Calu3 (cell line): ENCODE results near the gene NASP. TPM values are rescaled to one million over a fixed set of nuclear protein-coding genes. Genes with fewer than 3 reads are reported as not detected.

ENCODE experiments used
- BruUV-seq: library from RNA; stranded (reverse); fragments of 400-500 nt; replicated peaks from 2 replicates; lab custom pipeline; 2021; lab: Mats Ljungman, UMichigan
- CTCF ChIA-PET: fragments of 300-600 bp; sonication (Branson Sonifier 250); formaldehyde crosslinking; loops from one replicate; lab custom pipeline; 2022; ENCODE audit warnings: antibody characterized with exemption; lab: Charles Lee
- DNase-seq: peaks from one replicate; pipeline ENCODE4 v3.0.0; 2022
- H3K27ac Mint-ChIP-seq: one replicate; pipeline ENCODE4 v1.8.0; 2022; ENCODE audit warnings: mixed read lengths; ENCODE audit not compliant: unreplicated experiment
- H3K27me3 Mint-ChIP-seq: one replicate; pipeline ENCODE4 v1.8.0; 2022; ENCODE audit warnings: mixed read lengths; ENCODE audit not compliant: unreplicated experiment
- H3K36me3 Mint-ChIP-seq: one replicate; pipeline ENCODE4 v1.8.0; 2022; ENCODE audit warnings: mild to moderate bottlenecking, moderate library complexity, mixed read lengths; ENCODE audit not compliant: insufficient read depth, unreplicated experiment
- H3K4me1 Mint-ChIP-seq: one replicate; pipeline ENCODE4 v1.8.0; 2022; ENCODE audit warnings: mild to moderate bottlenecking, low read depth, mixed read lengths; ENCODE audit not compliant: unreplicated experiment
- H3K4me3 Mint-ChIP-seq: one replicate; pipeline ENCODE4 v1.8.0; 2022; ENCODE audit warnings: mild to moderate bottlenecking, low read depth, moderate library complexity, mixed read lengths; ENCODE audit not compliant: unreplicated experiment
- H3K9me3 Mint-ChIP-seq: one replicate; pipeline ENCODE4 v1.8.0; 2022; ENCODE audit warnings: low read depth, mixed read lengths; ENCODE audit not compliant: unreplicated experiment
- intact Hi-C: fragments of 100-400 bp; cut with micrococcal nuclease; formaldehyde crosslinking; loops from one replicate; pipeline ENCODE4 v1.10.0; 2022; ENCODE audit not compliant: unreplicated experiment
- total RNA-seq: library from RNA; stranded (reverse); gene quantifications from 2 replicates; pipeline ENCODE4 v1.2.3, GENCODE V29; 2022
- TF ChIP-seq, protein P1 (sequence below): fragments of 200-600 bp; IDR thresholded peaks from one replicate; pipeline ENCODE4 v1.8.0; 2022; ENCODE audit warnings: antibody characterized with exemption; ENCODE audit not compliant: unreplicated experiment

NASP gene
- total RNA-seq, 1 experiment from 2014 or later: 185 TPM

DNA sequence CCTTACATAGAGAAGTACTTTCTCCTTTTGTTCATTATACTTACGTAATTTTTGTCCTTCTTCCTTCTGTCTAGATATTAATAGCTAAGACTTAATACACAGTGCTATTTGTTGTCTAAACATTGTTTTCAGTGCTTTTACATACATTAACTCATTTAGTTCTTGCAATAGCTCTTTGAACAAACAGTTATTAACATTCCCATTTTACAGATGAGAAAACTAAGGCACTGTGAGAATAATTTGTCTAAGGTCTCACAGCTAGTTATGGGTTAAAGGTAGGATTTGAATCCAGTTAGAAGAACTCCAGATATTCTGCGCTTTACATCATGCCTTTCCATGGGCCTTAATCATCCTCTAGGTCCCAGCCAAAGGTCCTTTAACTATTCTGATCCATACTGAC, 20.4 kb downstream of the NASP start:
- Mint-ChIP-seq H3K27me3 (no peaks in the 10 kb centered on the region), H3K36me3 (peaks cover 62% of the 10 kb centered on the region), H3K4me1 (peaks cover 11% of the 10 kb centered on the region), H3K27ac (no peak overlapping the region), H3K4me3 (no peak overlapping the region), H3K9me3 (no peaks in the 10 kb centered on the region)
- no TSS peak for BruUV-seq
- TF ChIP-seq, protein P1, sequence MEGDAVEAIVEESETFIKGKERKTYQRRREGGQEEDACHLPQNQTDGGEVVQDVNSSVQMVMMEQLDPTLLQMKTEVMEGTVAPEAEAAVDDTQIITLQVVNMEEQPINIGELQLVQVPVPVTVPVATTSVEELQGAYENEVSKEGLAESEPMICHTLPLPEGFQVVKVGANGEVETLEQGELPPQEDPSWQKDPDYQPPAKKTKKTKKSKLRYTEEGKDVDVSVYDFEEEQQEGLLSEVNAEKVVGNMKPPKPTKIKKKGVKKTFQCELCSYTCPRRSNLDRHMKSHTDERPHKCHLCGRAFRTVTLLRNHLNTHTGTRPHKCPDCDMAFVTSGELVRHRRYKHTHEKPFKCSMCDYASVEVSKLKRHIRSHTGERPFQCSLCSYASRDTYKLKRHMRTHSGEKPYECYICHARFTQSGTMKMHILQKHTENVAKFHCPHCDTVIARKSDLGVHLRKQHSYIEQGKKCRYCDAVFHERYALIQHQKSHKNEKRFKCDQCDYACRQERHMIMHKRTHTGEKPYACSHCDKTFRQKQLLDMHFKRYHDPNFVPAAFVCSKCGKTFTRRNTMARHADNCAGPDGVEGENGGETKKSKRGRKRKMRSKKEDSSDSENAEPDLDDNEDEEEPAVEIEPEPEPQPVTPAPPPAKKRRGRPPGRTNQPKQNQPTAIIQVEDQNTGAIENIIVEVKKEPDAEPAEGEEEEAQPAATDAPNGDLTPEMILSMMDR: no peak
- intact Hi-C loops: no loop called here
- CTCF ChIA-PET: no interaction called here
- no peak for DNase-seq

DNA sequence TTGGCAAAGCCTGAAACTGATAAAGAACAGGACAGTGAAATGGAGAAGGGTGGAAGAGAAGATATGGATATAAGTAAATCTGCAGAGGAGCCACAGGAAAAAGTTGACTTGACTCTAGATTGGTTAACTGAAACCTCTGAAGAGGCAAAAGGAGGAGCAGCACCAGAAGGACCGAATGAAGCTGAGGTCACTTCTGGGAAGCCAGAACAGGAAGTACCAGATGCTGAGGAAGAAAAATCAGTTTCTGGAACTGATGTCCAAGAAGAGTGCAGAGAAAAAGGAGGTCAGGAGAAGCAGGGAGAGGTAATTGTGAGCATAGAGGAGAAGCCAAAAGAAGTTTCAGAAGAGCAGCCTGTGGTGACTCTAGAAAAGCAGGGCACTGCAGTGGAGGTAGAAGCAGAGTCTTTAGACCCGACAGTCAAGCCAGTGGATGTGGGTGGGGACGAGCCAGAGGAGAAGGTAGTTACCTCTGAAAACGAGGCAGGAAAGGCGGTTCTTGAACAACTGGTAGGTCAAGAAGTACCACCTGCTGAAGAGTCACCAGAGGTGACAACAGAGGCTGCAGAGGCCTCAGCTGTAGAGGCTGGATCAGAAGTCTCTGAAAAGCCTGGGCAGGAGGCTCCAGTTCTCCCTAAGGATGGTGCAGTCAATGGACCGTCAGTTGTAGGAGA, 23.7 kb downstream of the NASP start:
- no peak overlapping the region for H3K4me3 Mint-ChIP-seq
- no peaks in the 10 kb centered on the region for H3K9me3 Mint-ChIP-seq
- no peaks in the 10 kb centered on the region for H3K27me3 Mint-ChIP-seq
- intact Hi-C loops: no loop called here
- CTCF ChIA-PET: no interaction called here
- H3K27ac Mint-ChIP-seq: no peak overlapping the region
- H3K36me3 Mint-ChIP-seq: peaks cover 72% of the 10 kb centered on the region
- peaks cover 11% of the 10 kb centered on the region for H3K4me1 Mint-ChIP-seq
- TF ChIP-seq, protein P1: no peak
- DNase-seq: no peak
- BruUV-seq: TSS peak; percentile 95

DNA sequence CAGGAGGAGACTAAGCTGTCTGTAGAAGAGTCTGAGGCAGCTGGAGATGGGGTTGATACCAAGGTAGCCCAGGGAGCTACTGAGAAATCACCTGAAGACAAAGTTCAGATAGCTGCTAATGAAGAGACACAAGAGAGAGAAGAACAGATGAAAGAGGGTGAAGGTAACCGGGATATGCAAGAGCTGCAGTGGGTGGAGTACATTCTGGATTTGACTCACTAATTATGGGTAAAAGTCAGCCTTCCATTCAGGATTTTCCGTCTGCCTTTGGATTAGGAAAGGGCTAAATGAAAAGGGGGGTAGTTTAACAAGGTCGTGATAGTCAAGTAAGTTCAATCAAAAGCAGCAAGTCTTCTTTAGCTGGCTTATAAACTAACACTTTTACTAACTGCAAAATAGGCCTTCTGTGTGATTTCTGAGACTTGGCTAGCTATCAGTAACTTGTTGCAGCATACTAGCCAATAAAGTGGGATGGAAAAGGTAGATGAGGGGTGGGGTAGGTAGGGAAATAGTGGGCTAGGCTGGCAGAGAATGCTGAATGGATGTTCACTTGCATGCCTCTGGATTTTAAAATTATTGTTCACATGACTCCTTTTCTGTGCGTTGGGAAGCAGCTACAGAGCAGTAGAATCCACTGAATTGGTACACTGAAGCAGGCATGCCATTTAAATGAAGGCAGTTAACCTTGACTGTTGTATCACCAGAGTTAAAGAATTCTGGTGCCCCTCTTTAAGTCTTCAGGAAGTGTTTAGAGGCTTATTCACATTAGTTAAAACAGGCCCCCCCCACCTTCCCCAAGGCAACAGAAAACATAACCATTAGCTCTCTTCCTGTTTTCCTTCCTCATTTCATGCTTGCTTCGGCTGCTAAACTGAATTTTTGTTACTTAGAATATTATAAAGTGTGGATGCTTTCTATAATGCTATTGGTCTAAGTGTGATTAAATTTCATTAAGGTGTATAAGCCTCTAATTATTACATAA, 24.6 kb downstream of the NASP start:
- TF ChIP-seq, protein P1: no peak
- intact Hi-C loops: no loop called here
- Mint-ChIP-seq H3K9me3 (no peaks in the 10 kb centered on the region), H3K4me3 (no peak overlapping the region), H3K27me3 (no peaks in the 10 kb centered on the region), H3K27ac (peak overlapping the region; percentile 5), H3K36me3 (peaks cover 74% of the 10 kb centered on the region), H3K4me1 (peaks cover 11% of the 10 kb centered on the region)
- no peak for DNase-seq
- CTCF ChIA-PET: interaction anchor here (0.6 kb wide), 1 partner anchor 358 kb away, joined by 3 read pairs; no protein-coding TSS in a partner anchor
- no TSS peak for BruUV-seq

DNA sequence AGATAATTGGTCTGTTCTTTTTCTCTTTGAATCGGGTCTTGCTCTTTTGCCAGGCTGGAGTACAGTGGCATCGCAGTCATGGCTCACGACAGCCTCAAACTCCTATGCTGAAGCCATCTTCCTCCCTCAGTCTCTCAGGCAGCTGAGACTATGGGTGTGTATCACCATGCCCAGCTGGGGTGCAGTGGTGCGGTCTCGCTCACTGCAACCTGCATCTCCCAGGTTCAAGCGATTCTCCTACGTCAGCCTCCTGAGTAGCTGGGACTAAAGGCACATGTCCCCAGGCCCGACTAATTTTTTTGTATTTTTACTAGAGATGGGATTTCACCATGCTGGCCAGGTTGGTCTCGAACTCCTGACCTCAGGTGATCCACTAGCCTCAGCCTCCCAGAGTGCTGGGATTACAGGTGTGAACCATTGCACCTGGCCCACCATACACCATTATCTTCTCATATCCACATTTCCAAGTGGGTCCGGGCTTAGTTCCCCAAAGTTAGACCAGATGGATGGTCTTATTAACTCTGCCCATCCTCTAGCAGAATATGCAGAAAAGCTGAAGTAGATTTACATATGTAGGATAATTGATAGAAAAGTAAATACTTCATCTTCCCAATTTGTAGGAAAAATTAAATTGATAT, 26.9 kb downstream of the NASP start:
- Mint-ChIP-seq H3K4me3 (no peak overlapping the region), H3K9me3 (no peaks in the 10 kb centered on the region), H3K4me1 (peaks cover 11% of the 10 kb centered on the region), H3K36me3 (peaks cover 75% of the 10 kb centered on the region), H3K27ac (no peak overlapping the region), H3K27me3 (no peaks in the 10 kb centered on the region)
- CTCF ChIA-PET: no interaction called here
- intact Hi-C loops: no loop called here
- no peak for DNase-seq
- TF ChIP-seq, protein P1: no peak
- BruUV-seq: no TSS peak
